DMS 273 treated with DMSO at 0.1 percent for 48 hours (cell line): ENCODE results near the gene PDLIM7.
"Not testable (repeated sequence)": the region's sequence is repeated elsewhere in the genome, so short reads cannot be mapped to it uniquely, and the experiment has no call there.

ENCODE experiments used
- DNase-seq: peaks from one replicate; lab custom pipeline; 2025; lab: John Stamatoyannopoulos, UW

The PDLIM7 gene

GRCh38 chr5:177497292-177498012 lies at the start of gene PDLIM7:
PDLIM7 (minus strand) TSS chr5:177497604; CDS start chr5:177496512, 1,092 bp downstream.
- peak; percentile 85 for DNase-seq

- peak; percentile 81 for DNase-seq
These were observed 48.9 kb upstream of the PDLIM7 start for GRCh38 chr5:177546258-177546741.

GRCh38 chr5:177545487-177546257 lies 48.3 kb upstream of the PDLIM7 start:
- peak; percentile 31 for DNase-seq

GRCh38 chr5:177542816-177543465 lies 45.5 kb upstream of the PDLIM7 start:
- no peak for DNase-seq

GRCh38 chr5:177540438-177540837 lies 43.0 kb upstream of the PDLIM7 start:
- no peak for DNase-seq

GRCh38 chr5:177539411-177539810 lies 42.0 kb upstream of the PDLIM7 start:
- DNase-seq: no peak

GRCh38 chr5:177538876-177539275 lies 41.5 kb upstream of the PDLIM7 start:
- no peak for DNase-seq

- DNase-seq: no peak
These were observed 40.3 kb upstream of the PDLIM7 start for GRCh38 chr5:177537389-177538361.

- DNase-seq: no peak
These were observed 39.0 kb upstream of the PDLIM7 start for GRCh38 chr5:177536386-177536785.

GRCh38 chr5:177535125-177535524 lies 37.7 kb upstream of the PDLIM7 start:
- no peak for DNase-seq

- not testable (repeated sequence) for DNase-seq
These were observed 37.0 kb upstream of the PDLIM7 start for GRCh38 chr5:177534433-177534832.

GRCh38 chr5:177531209-177531940 lies 34.0 kb upstream of the PDLIM7 start:
- DNase-seq: no peak

GRCh38 chr5:177530638-177531037 lies 33.2 kb upstream of the PDLIM7 start:
- no peak for DNase-seq

- DNase-seq: no peak
These were observed 32.1 kb upstream of the PDLIM7 start for GRCh38 chr5:177529247-177530203.

- DNase-seq: no peak
These were observed 31.2 kb upstream of the PDLIM7 start for GRCh38 chr5:177528631-177529030.

GRCh38 chr5:177527595-177527994 lies 30.2 kb upstream of the PDLIM7 start:
- no peak for DNase-seq

GRCh38 chr5:177526791-177527190 lies 29.4 kb upstream of the PDLIM7 start:
- DNase-seq: no peak

- no peak for DNase-seq
These were observed 28.8 kb upstream of the PDLIM7 start for GRCh38 chr5:177526191-177526590.

- DNase-seq: no peak
These were observed 27.7 kb upstream of the PDLIM7 start for GRCh38 chr5:177524941-177525655.
